Measurements from ENCODE around the gene TK1.

- TF ChIP-seq RAD21 (IDR thresholded peaks at IDR 0.05; ENCODE audit: low read length) (no peak), SMC3 (IDR thresholded peaks at IDR 0.05; ENCODE audit: low read depth, low read length) (no peak), RFX5 (IDR thresholded peaks at IDR 0.05; ENCODE audit: low read length) (no peak), POLR2AphosphoS5 (IDR thresholded peaks at IDR 0.05; ENCODE audit: low read depth, low read length) (no peak), SIN3A (IDR thresholded peaks at IDR 0.05; ENCODE audit: borderline replicate concordance, low read depth, low read length) (no peak), EZH2phosphoT487 (IDR thresholded peaks at IDR 0.05; ENCODE audit: borderline replicate concordance, low read depth) (no peak), GABPA (IDR thresholded peaks at IDR 0.05; ENCODE audit: low read depth) (no peak), REST (IDR thresholded peaks at IDR 0.05; ENCODE audit: low read depth, low read length) (no peak), JUND (IDR thresholded peaks at IDR 0.05) (no peak)
- TF ChIP-seq, protein P1, sequence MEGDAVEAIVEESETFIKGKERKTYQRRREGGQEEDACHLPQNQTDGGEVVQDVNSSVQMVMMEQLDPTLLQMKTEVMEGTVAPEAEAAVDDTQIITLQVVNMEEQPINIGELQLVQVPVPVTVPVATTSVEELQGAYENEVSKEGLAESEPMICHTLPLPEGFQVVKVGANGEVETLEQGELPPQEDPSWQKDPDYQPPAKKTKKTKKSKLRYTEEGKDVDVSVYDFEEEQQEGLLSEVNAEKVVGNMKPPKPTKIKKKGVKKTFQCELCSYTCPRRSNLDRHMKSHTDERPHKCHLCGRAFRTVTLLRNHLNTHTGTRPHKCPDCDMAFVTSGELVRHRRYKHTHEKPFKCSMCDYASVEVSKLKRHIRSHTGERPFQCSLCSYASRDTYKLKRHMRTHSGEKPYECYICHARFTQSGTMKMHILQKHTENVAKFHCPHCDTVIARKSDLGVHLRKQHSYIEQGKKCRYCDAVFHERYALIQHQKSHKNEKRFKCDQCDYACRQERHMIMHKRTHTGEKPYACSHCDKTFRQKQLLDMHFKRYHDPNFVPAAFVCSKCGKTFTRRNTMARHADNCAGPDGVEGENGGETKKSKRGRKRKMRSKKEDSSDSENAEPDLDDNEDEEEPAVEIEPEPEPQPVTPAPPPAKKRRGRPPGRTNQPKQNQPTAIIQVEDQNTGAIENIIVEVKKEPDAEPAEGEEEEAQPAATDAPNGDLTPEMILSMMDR (IDR thresholded peaks at IDR 0.05) = no peak
- TF ChIP-seq, protein P2, sequence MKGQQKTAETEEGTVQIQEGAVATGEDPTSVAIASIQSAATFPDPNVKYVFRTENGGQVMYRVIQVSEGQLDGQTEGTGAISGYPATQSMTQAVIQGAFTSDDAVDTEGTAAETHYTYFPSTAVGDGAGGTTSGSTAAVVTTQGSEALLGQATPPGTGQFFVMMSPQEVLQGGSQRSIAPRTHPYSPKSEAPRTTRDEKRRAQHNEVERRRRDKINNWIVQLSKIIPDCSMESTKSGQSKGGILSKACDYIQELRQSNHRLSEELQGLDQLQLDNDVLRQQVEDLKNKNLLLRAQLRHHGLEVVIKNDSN (IDR thresholded peaks at IDR 0.05; ENCODE audit: borderline replicate concordance, low read depth) = no peak
Measured at GRCh38 chr17:78132084-78132676, 54.7 kb downstream of the TK1 start.

Data from SK-N-SH (cell line).